GM18858 (cell line): ENCODE data around the gene MACF1.

Source experiments
- ATAC-seq: cut with Tn5 transposase; IDR thresholded peaks from one replicate; pipeline ENCODE4 v1.9.1; 2021; ENCODE audit not compliant: unreplicated experiment

Gene MACF1

GRCh38 chr1:39294531-39294930, 90.0 kb downstream of the MACF1 start:
- ATAC-seq, result no peak

- no peak for ATAC-seq
These were observed 91.4 kb downstream of the MACF1 start for GRCh38 chr1:39295901-39296300.

GRCh38 chr1:39297551-39297950, 93.1 kb downstream of the MACF1 start:
- no peak for ATAC-seq

- no peak for ATAC-seq
These were observed 97.1 kb downstream of the MACF1 start for GRCh38 chr1:39301606-39302005.

GRCh38 chr1:39305555-39305954, 101.1 kb downstream of the MACF1 start:
- no peak for ATAC-seq

- no peak for ATAC-seq
These were observed 105.5 kb downstream of the MACF1 start for GRCh38 chr1:39310015-39310414.

- ATAC-seq, result no peak
These were observed 106.2 kb downstream of the MACF1 start for GRCh38 chr1:39310691-39311090.

GRCh38 chr1:39317111-39317510, 112.6 kb downstream of the MACF1 start:
- ATAC-seq, result no peak

- no peak for ATAC-seq
These were observed 113.6 kb downstream of the MACF1 start for GRCh38 chr1:39317910-39318633.

- ATAC-seq, result no peak
These were observed 117.5 kb downstream of the MACF1 start for GRCh38 chr1:39321979-39322378.

GRCh38 chr1:39322431-39322830, 117.9 kb downstream of the MACF1 start:
- ATAC-seq, result no peak

- ATAC-seq, result no peak
These were observed 120.4 kb downstream of the MACF1 start for GRCh38 chr1:39324888-39325287.

- ATAC-seq, result no peak
These were observed 122.3 kb downstream of the MACF1 start for GRCh38 chr1:39326836-39327235.

GRCh38 chr1:39328095-39328494, 123.6 kb downstream of the MACF1 start:
- ATAC-seq, result no peak

- no peak for ATAC-seq
These were observed 124.2 kb downstream of the MACF1 start for GRCh38 chr1:39328586-39329121.

- no peak for ATAC-seq
These were observed 127.2 kb downstream of the MACF1 start for GRCh38 chr1:39331647-39332046.

GRCh38 chr1:39332291-39332690, 127.8 kb downstream of the MACF1 start:
- no peak for ATAC-seq

GRCh38 chr1:39332828-39333227, 128.3 kb downstream of the MACF1 start:
- ATAC-seq, result no peak

- ATAC-seq, result no peak
These were observed 128.8 kb downstream of the MACF1 start for GRCh38 chr1:39333296-39333695.

- ATAC-seq, result no peak
These were observed 130.7 kb downstream of the MACF1 start for GRCh38 chr1:39335216-39335615.

- ATAC-seq, result no peak
These were observed 132.6 kb downstream of the MACF1 start for GRCh38 chr1:39337067-39337466.

- no peak for ATAC-seq
These were observed 138.3 kb downstream of the MACF1 start for GRCh38 chr1:39342776-39343175.
